Loucy (cell line): ENCODE measurements around the gene LOXL1.

Source experiments
- H2AFZ ChIP-seq: fragments of 200-600 bp; sonication (generic); 2 replicates; pipeline ENCODE4 v1.6.0; 2016; ENCODE audit warnings: antibody characterized with exemption, mild to moderate bottlenecking, low read length, moderate library complexity
- H3F3A ChIP-seq: fragments of 200-600 bp; 2 replicates; pipeline ENCODE4 v1.6.0; 2016; ENCODE audit warnings: antibody characterized with exemption, low read depth, mild to moderate bottlenecking
- H3K27me3 ChIP-seq: fragments of 200-600 bp; sonication (generic); 2 replicates; pipeline ENCODE4 v1.6.1; 2014; ENCODE audit warnings: low read length, mild to moderate bottlenecking; ENCODE audit not compliant: insufficient read depth, poor library complexity, severe bottlenecking
- H3K36me3 ChIP-seq: fragments of 200-600 bp; sonication (generic); 2 replicates; pipeline ENCODE4 v1.6.1; 2016; ENCODE audit warnings: low read length; ENCODE audit not compliant: insufficient read depth
- H3K4me1 ChIP-seq: fragments of 200-600 bp; sonication (generic); 2 replicates; pipeline ENCODE4 v1.5.1; 2014; ENCODE audit warnings: low read length, mild to moderate bottlenecking; ENCODE audit not compliant: insufficient read depth, poor library complexity, severe bottlenecking
- H3K4me2 ChIP-seq: fragments of 200-600 bp; sonication (generic); 2 replicates; pipeline ENCODE4 v1.6.0; 2014; ENCODE audit warnings: antibody characterized with exemption, low read length, low read depth, mild to moderate bottlenecking; ENCODE audit not compliant: poor library complexity, severe bottlenecking
- H3K4me3 ChIP-seq: fragments of 200-600 bp; sonication (generic); 2 replicates; pipeline ENCODE4 v1.5.1; 2014; ENCODE audit warnings: low read length, mild to moderate bottlenecking, mixed read lengths; ENCODE audit not compliant: poor library complexity, severe bottlenecking
- H3K79me2 ChIP-seq: fragments of 200-600 bp; sonication (generic); 2 replicates; pipeline ENCODE4 v1.6.1; 2014; ENCODE audit warnings: low read length; ENCODE audit not compliant: insufficient read depth
- H3K9ac ChIP-seq: fragments of 200-600 bp; sonication (generic); 2 replicates; pipeline ENCODE4 v1.6.0; 2014; ENCODE audit warnings: mild to moderate bottlenecking, low read depth, low read length, moderate library complexity; ENCODE audit not compliant: poor library complexity, severe bottlenecking
- H3K9me2 ChIP-seq: fragments of 200-600 bp; sonication (generic); replicated peaks from 2 replicates; pipeline ENCODE4 v1.6.1; 2016; ENCODE audit warnings: low read depth, low read length, mixed read lengths
- H3K9me3 ChIP-seq: fragments of 200-600 bp; sonication (generic); 2 replicates; pipeline ENCODE4 v1.6.1; 2014; ENCODE audit warnings: mild to moderate bottlenecking, antibody characterized with exemption, low read length, low read depth; ENCODE audit not compliant: insufficient read depth
- H4K20me1 ChIP-seq: fragments of 200-600 bp; sonication (generic); 2 replicates; pipeline ENCODE4 v1.6.0; 2014; ENCODE audit warnings: antibody characterized with exemption, low read length, mild to moderate bottlenecking; ENCODE audit not compliant: insufficient read depth, poor library complexity, severe bottlenecking
- CTCF ChIP-seq: fragments of 200-600 bp; sonication (generic); conservative IDR thresholded peaks from 2 replicates; pipeline ENCODE4 v1.5.1; 2014; ENCODE audit warnings: mild to moderate bottlenecking, antibody characterized with exemption, low read length
- EZH2phosphoT487 ChIP-seq: fragments of 200-600 bp; IDR thresholded peaks from 2 replicates; pipeline ENCODE4 v1.6.1; 2018; ENCODE audit warnings: antibody characterized with exemption, mild to moderate bottlenecking, moderate library complexity, borderline replicate concordance

LOXL1 gene

GRCh38 chr15:73993211-73993994 is 67.1 kb downstream of the LOXL1 start:
- peak overlapping the region; percentile 90 for H3K4me3 ChIP-seq
- TF ChIP-seq CTCF, result no peak
- no peak for TF ChIP-seq EZH2phosphoT487
- no peaks in the 10 kb centered on the region for H3K9me3 ChIP-seq
- peaks cover 3% of the 10 kb centered on the region; the same call in 1 of the 2 replicates for H3K36me3 ChIP-seq
- peaks cover 29% of the 10 kb centered on the region for H4K20me1 ChIP-seq
- 0 out of 2 replicates have a peak, but pooled peaks cover 4% of the 10 kb centered on the region for H3F3A ChIP-seq
- peak overlapping the region; percentile 98 for H3K9ac ChIP-seq
- no peak overlapping the region for H2AFZ ChIP-seq
- H3K27me3 ChIP-seq, result peaks cover 4% of the 10 kb centered on the region
- H3K4me2 ChIP-seq, result peak overlapping the region; percentile 96
- no peaks in the 10 kb centered on the region for H3K9me2 ChIP-seq
- H3K79me2 ChIP-seq, result peaks cover 38% of the 10 kb centered on the region
- peaks cover 45% of the 10 kb centered on the region for H3K4me1 ChIP-seq

- Histone ChIP-seq H2AFZ (peak within 1 kb of the TSS; percentile 25; the same call in 1 of the 2 replicates), H3K9me3 (no peaks in the 10 kb centered on the region), H3K9me2 (no peaks in the 10 kb centered on the region), H3K4me3 (peak within 1 kb of the TSS; percentile 90), H3K4me2 (peak within 1 kb of the TSS; percentile 96), H3K79me2 (peaks cover 49% of the 10 kb centered on the region), H3F3A (peaks cover 4% of the 10 kb centered on the region; the same call in 1 of the 2 replicates), H3K36me3 (peaks cover 10% of the 10 kb centered on the region; the same call in 1 of the 2 replicates), H3K4me1 (peaks cover 56% of the 10 kb centered on the region), H4K20me1 (peaks cover 37% of the 10 kb centered on the region), H3K9ac (peak within 1 kb of the TSS; percentile 98), H3K27me3 (peaks cover 4% of the 10 kb centered on the region)
- no peak for TF ChIP-seq CTCF
- no peak for TF ChIP-seq EZH2phosphoT487
These were observed 68.2 kb downstream of the LOXL1 start, which contains the start of gene PML for GRCh38 chr15:73994413-73994883. Gene PML, plus strand, starts transcription at chr15:73994716. Its CDS starts 97 bp downstream, at chr15:73994813.

- no peaks in the 10 kb centered on the region for H3K9me3 ChIP-seq
- H2AFZ ChIP-seq, result peak overlapping the region; percentile 25; the same call in 1 of the 2 replicates
- H4K20me1 ChIP-seq, result peaks cover 41% of the 10 kb centered on the region
- H3K27me3 ChIP-seq, result peaks cover 4% of the 10 kb centered on the region
- peak overlapping the region; percentile 96 for H3K4me2 ChIP-seq
- H3K9ac ChIP-seq, result peak overlapping the region; percentile 98
- peaks cover 4% of the 10 kb centered on the region; the same call in 1 of the 2 replicates for H3F3A ChIP-seq
- peaks cover 10% of the 10 kb centered on the region; the same call in 1 of the 2 replicates for H3K36me3 ChIP-seq
- H3K4me1 ChIP-seq, result peaks cover 57% of the 10 kb centered on the region
- H3K4me3 ChIP-seq, result peak overlapping the region; percentile 90
- H3K9me2 ChIP-seq, result no peaks in the 10 kb centered on the region
- TF ChIP-seq CTCF, result no peak
- no peak for TF ChIP-seq EZH2phosphoT487
- peaks cover 54% of the 10 kb centered on the region for H3K79me2 ChIP-seq
These were observed 68.8 kb downstream of the LOXL1 start for GRCh38 chr15:73994912-73995622.
